Measurements from ENCODE around the gene PKN1. TPM values are rescaled to one million over a fixed set of nuclear protein-coding genes. Genes with fewer than 3 reads are reported as not detected.

PKN1 gene
- total and polyA plus RNA-seq, 2 of the 13 experiments (the other 11 are each of a cell fraction or from before 2014, with no cell fraction given): 45.7 to 54.5 TPM

- TF ChIP-seq FIP1L1 (IDR thresholded peaks at IDR 0.05; ENCODE audit: borderline replicate concordance, insufficient read depth, low read depth, low read length): no peak
- TF ChIP-seq PPARG (CRISPR knock-in tag; conservative IDR thresholded peaks at IDR 0.05): no peak
- no peak; the same call in 1 of the 2 replicates for TF ChIP-seq ZNF501 (CRISPR knock-in tag; IDR thresholded peaks at IDR 0.05)
- TF ChIP-seq PITX1 (CRISPR knock-in tag; IDR thresholded peaks at IDR 0.05): peak; percentile 90
- peak; percentile 78 for TF ChIP-seq ZFY (CRISPR knock-in tag; IDR thresholded peaks at IDR 0.05)
- TF ChIP-seq SMYD3 (CRISPR knock-in tag; IDR thresholded peaks at IDR 0.05): no peak
- TF ChIP-seq ZNF24 (IDR thresholded peaks at IDR 0.05): peak; percentile 87
- peak; percentile 98 for TF ChIP-seq RFXAP (CRISPR knock-in tag; IDR thresholded peaks at IDR 0.05; ENCODE audit: borderline replicate concordance)
- TF ChIP-seq TGIF2 (CRISPR knock-in tag; IDR thresholded peaks at IDR 0.05): peak; percentile 64; the same call in 1 of the 2 replicates
- TF ChIP-seq NCOR1 (IDR thresholded peaks at IDR 0.05; ENCODE audit: borderline replicate concordance, low read length): 0 out of 2 replicates have a peak, but pooled peaks have one; percentile 21
- peak; percentile 83; the same call in 1 of the 2 replicates for TF ChIP-seq ZMAT3 (CRISPR knock-in tag; conservative IDR thresholded peaks at IDR 0.05)
- no peak for TF ChIP-seq RARG (CRISPR knock-in tag; IDR thresholded peaks at IDR 0.05; ENCODE audit: low read depth)
- peak; percentile 73; the same call in 1 of the 2 replicates for TF ChIP-seq KDM2A (CRISPR knock-in tag; IDR thresholded peaks at IDR 0.05; ENCODE audit: borderline replicate concordance, low read depth)
- peak; percentile 70 for TF ChIP-seq ERF (CRISPR knock-in tag; IDR thresholded peaks at IDR 0.05)
- TF ChIP-seq KDM5B (CRISPR knock-in tag; IDR thresholded peaks at IDR 0.05; ENCODE audit: borderline replicate concordance): peak; percentile 37; the same call in 1 of the 2 replicates
- TF ChIP-seq NR2F1 (CRISPR knock-in tag; IDR thresholded peaks at IDR 0.05): no peak
- TF ChIP-seq MAX (IDR thresholded peaks at IDR 0.05): peak; percentile 94
- TF ChIP-seq ZNF124 (CRISPR knock-in tag; IDR thresholded peaks at IDR 0.05): 0 out of 2 replicates have a peak, but pooled peaks have one; percentile 30
- no peak for TF ChIP-seq ZNF280B (CRISPR knock-in tag; IDR thresholded peaks at IDR 0.05; ENCODE audit: borderline replicate concordance)
- TF ChIP-seq BATF2 (CRISPR knock-in tag; IDR thresholded peaks at IDR 0.05): 0 out of 2 replicates have a peak, but pooled peaks have one; percentile 49
- TF ChIP-seq ZNF136 (CRISPR knock-in tag; IDR thresholded peaks at IDR 0.05; ENCODE audit: low read depth): 0 out of 2 replicates have a peak, but pooled peaks have one; percentile 31
- TF ChIP-seq ZNF276 (CRISPR knock-in tag; IDR thresholded peaks at IDR 0.05; ENCODE audit: low read depth): 0 out of 2 replicates have a peak, but pooled peaks have one; percentile 50
- TF ChIP-seq ESRRA (CRISPR knock-in tag; IDR thresholded peaks at IDR 0.05; ENCODE audit: low read depth): no peak
Observed at GRCh38 chr19:14496029-14496833, 63.1 kb downstream of the PKN1 start, which contains the start of gene GIPC1 (continued).

All from HepG2 (cell line).